Tibial nerve (tissue), 3 donors: Measurements from ENCODE around the gene CDH26.

Experiments used
- CTCF ChIP-seq, 5 experiments: fragments of 200-600 bp in 3 of 5; fragments of 450-650 bp in 2 of 5; sonication (generic) in 3 of 5; IDR thresholded peaks; one replicate each; pipeline ENCODE4 v1.5.1; 2016 to 2019; ENCODE audit warnings: antibody characterized with exemption in 5 of 5, mild to moderate bottlenecking in 3 of 5, moderate library complexity in 2 of 5
- POLR2A ChIP-seq, 2 donors: fragments of 450-650 bp; IDR thresholded peaks; one replicate each; pipeline ENCODE4 v1.6.1; 2017; ENCODE audit warnings: antibody characterized with exemption in 2 of 2, mild to moderate bottlenecking in 2 of 2, moderate library complexity in 2 of 2

DNA sequence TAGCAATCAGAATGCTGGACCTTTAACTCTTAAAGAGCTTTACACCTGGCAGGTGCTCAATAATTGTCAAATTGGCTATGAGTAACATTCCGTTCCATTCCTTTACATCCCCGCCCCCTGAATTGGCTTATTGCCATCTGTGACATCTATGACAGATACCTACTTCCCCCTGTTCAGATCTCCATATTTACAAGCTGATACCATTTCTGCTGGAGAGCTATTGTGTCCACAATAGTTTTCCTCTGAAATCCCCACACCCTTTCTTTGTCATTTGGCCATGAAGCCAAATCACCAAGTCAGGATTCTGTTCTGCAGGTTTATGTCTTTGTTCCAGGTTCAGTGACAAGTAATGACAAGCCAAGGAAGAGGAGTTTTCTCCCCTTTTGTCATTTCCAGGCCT lies 3.2 kb downstream of the CDH26 start:
- no peak for TF ChIP-seq CTCF (IDR thresholded peaks at IDR 0.05)
- no peak for TF ChIP-seq POLR2A (IDR thresholded peaks at IDR 0.05)
